ENCODE results near the gene XKR7. TPM values are rescaled to one million over a fixed set of nuclear protein-coding genes. Genes with fewer than 3 reads are reported as not detected.

The XKR7 gene
- total RNA-seq, 2 donors from 2014 or later, result 0.05 TPM; not detected in 1

- Histone ChIP-seq H3K4me1 (replicated peaks) (no peaks in the 10 kb centered on the region), H3K27me3 (replicated peaks; ENCODE audit: insufficient read depth) (peaks cover 7% of the 10 kb centered on the region), H3K27ac (no peak overlapping the region), H3K4me3 (no peak overlapping the region), H3K36me3 (no peaks in the 10 kb centered on the region), H3K9me3 (no peaks in the 10 kb centered on the region)
- WGBS, result 4% methylated on average over 24 of the region's 57 CpGs
- DNase-seq (ENCODE audit: low spot score), result peak; percentile 34
- intact Hi-C loops (cut with DNase I), result no loop called here
- no peak for TF ChIP-seq CTCF (IDR thresholded peaks at IDR 0.05)
- peak; percentile 47 for TF ChIP-seq POLR2AphosphoS5 (IDR thresholded peaks at IDR 0.05)
Observed at GRCh38 chr20:31968291-31969126, 558 bp downstream of the XKR7 start.

- no peak overlapping the region for H3K27ac ChIP-seq
- no peak overlapping the region for H3K4me3 ChIP-seq
- no peak for DNase-seq (ENCODE audit: low spot score)
- no peaks in the 10 kb centered on the region for H3K9me3 ChIP-seq
- 71% methylated on average over 5 of the region's 5 CpGs for WGBS
- TF ChIP-seq POLR2AphosphoS5 (IDR thresholded peaks at IDR 0.05), result no peak
- no peaks in the 10 kb centered on the region for H3K4me1 ChIP-seq (replicated peaks)
- no peaks in the 10 kb centered on the region for H3K36me3 ChIP-seq
- intact Hi-C loops (cut with DNase I), result no loop called here
- peaks cover 7% of the 10 kb centered on the region for H3K27me3 ChIP-seq (replicated peaks; ENCODE audit: insufficient read depth)
Observed at GRCh38 chr20:31969991-31970390, 2.0 kb downstream of the XKR7 start.

GRCh38 chr20:31972471-31973021 lies 4.6 kb downstream of the XKR7 start:
- WGBS, result 25% methylated on average over 4 of the region's 4 CpGs
- Histone ChIP-seq H3K27me3 (replicated peaks; ENCODE audit: insufficient read depth) (peaks cover under 1% of the 10 kb centered on the region), H3K27ac (no peak overlapping the region)

GRCh38 chr20:31974296-31974695 lies 6.3 kb downstream of the XKR7 start:
- Histone ChIP-seq H3K9me3 (no peaks in the 10 kb centered on the region), H3K27me3 (replicated peaks; ENCODE audit: insufficient read depth) (no peaks in the 10 kb centered on the region), H3K4me3 (no peak overlapping the region), H3K27ac (no peak overlapping the region), H3K36me3 (no peaks in the 10 kb centered on the region), H3K4me1 (replicated peaks) (no peaks in the 10 kb centered on the region)
- TF ChIP-seq CTCF (IDR thresholded peaks at IDR 0.05) (no peak), POLR2AphosphoS5 (IDR thresholded peaks at IDR 0.05) (no peak), POLR2A (IDR thresholded peaks at IDR 0.05) (no peak)
- intact Hi-C loops (cut with DNase I), result no loop called here
- no peak for DNase-seq (ENCODE audit: low spot score)
- WGBS, result 89% methylated on average over 2 of the region's 2 CpGs

More at GRCh38 chr20:31972471-31973021, 4.6 kb downstream of the XKR7 start:
- no peaks in the 10 kb centered on the region for H3K4me1 ChIP-seq (replicated peaks)
- TF ChIP-seq POLR2AphosphoS5 (IDR thresholded peaks at IDR 0.05), result no peak
- TF ChIP-seq POLR2A (IDR thresholded peaks at IDR 0.05), result no peak
- TF ChIP-seq CTCF (IDR thresholded peaks at IDR 0.05), result no peak
- DNase-seq (ENCODE audit: low spot score), result no peak
- intact Hi-C loops (cut with DNase I), result no loop called here
- H3K36me3 ChIP-seq, result no peaks in the 10 kb centered on the region
- H3K4me3 ChIP-seq, result no peak overlapping the region
- H3K9me3 ChIP-seq, result no peaks in the 10 kb centered on the region

GRCh38 chr20:31974951-31975487 lies 7.1 kb downstream of the XKR7 start:
- intact Hi-C loops (cut with DNase I), result no loop called here
- Histone ChIP-seq H3K27me3 (replicated peaks; ENCODE audit: insufficient read depth) (no peaks in the 10 kb centered on the region), H3K4me1 (replicated peaks) (no peaks in the 10 kb centered on the region), H3K9me3 (no peaks in the 10 kb centered on the region), H3K36me3 (no peaks in the 10 kb centered on the region), H3K4me3 (no peak overlapping the region), H3K27ac (no peak overlapping the region)
- TF ChIP-seq POLR2AphosphoS5 (IDR thresholded peaks at IDR 0.05) (no peak), CTCF (IDR thresholded peaks at IDR 0.05) (no peak), POLR2A (IDR thresholded peaks at IDR 0.05) (no peak)
- DNase-seq (ENCODE audit: low spot score), result no peak
- 19% methylated on average over 10 of the region's 10 CpGs for WGBS
